Calu3 (cell line): Measurements from ENCODE around the gene ALDH3B2. TPM values are rescaled to one million over a fixed set of nuclear protein-coding genes. Genes with fewer than 3 reads are reported as not detected.
A peak's percentile ranks its signal among the peaks of the same experiment; 100 is the strongest.
"Not testable (repeated sequence)": the region's sequence is repeated elsewhere in the genome, so short reads cannot be mapped to it uniquely, and the experiment has no call there.

Source experiments
- Bru-seq: library from RNA; stranded (reverse); fragments of 400-500 nt; gene quantifications from one replicate; lab custom pipeline; 2021; lab: Mats Ljungman, UMichigan
- BruChase-seq, 2 experiments: library from RNA; stranded (reverse); fragments of 400-500 nt; gene quantifications; one replicate each; lab custom pipeline; 2021; lab: Mats Ljungman, UMichigan
- BruUV-seq: library from RNA; stranded (reverse); fragments of 400-500 nt; replicated peaks from 2 replicates; lab custom pipeline; 2021; lab: Mats Ljungman, UMichigan
- CTCF ChIA-PET: fragments of 300-600 bp; sonication (Branson Sonifier 250); formaldehyde crosslinking; loops from one replicate; lab custom pipeline; 2022; ENCODE audit warnings: antibody characterized with exemption; lab: Charles Lee
- DNase-seq: peaks from one replicate; pipeline ENCODE4 v3.0.0; 2022
- H3K27ac Mint-ChIP-seq: one replicate; pipeline ENCODE4 v1.8.0; 2022; ENCODE audit warnings: mixed read lengths; ENCODE audit not compliant: unreplicated experiment
- H3K27me3 Mint-ChIP-seq: one replicate; pipeline ENCODE4 v1.8.0; 2022; ENCODE audit warnings: mixed read lengths; ENCODE audit not compliant: unreplicated experiment
- H3K36me3 Mint-ChIP-seq: one replicate; pipeline ENCODE4 v1.8.0; 2022; ENCODE audit warnings: mild to moderate bottlenecking, moderate library complexity, mixed read lengths; ENCODE audit not compliant: insufficient read depth, unreplicated experiment
- H3K4me1 Mint-ChIP-seq: one replicate; pipeline ENCODE4 v1.8.0; 2022; ENCODE audit warnings: mild to moderate bottlenecking, low read depth, mixed read lengths; ENCODE audit not compliant: unreplicated experiment
- H3K4me3 Mint-ChIP-seq: one replicate; pipeline ENCODE4 v1.8.0; 2022; ENCODE audit warnings: mild to moderate bottlenecking, low read depth, moderate library complexity, mixed read lengths; ENCODE audit not compliant: unreplicated experiment
- H3K9me3 Mint-ChIP-seq: one replicate; pipeline ENCODE4 v1.8.0; 2022; ENCODE audit warnings: low read depth, mixed read lengths; ENCODE audit not compliant: unreplicated experiment
- intact Hi-C: fragments of 100-400 bp; cut with micrococcal nuclease; formaldehyde crosslinking; loops from one replicate; pipeline ENCODE4 v1.10.0; 2022; ENCODE audit not compliant: unreplicated experiment
- long read RNA-seq: library from polyadenylated mRNA; stranded (forward); transcript quantifications from one replicate; pipeline ENCODE4 v2.0.0, GENCODE V29; 2022
- total RNA-seq: library from RNA; stranded (reverse); gene quantifications from 2 replicates; pipeline ENCODE4 v1.2.3, GENCODE V29; 2022
- TF ChIP-seq, protein P1 (sequence below): fragments of 200-600 bp; IDR thresholded peaks from one replicate; pipeline ENCODE4 v1.8.0; 2022; ENCODE audit warnings: antibody characterized with exemption; ENCODE audit not compliant: unreplicated experiment

The ALDH3B2 gene
- total RNA-seq (2.4 and 2.9 TPM in 2 replicates), Bru-seq, nascent RNA (percentile 22 among the genes with signal in this experiment), BruChase-seq, experiment 1, labeled RNA remaining after a 6-hour chase (percentile 28 among the genes with signal in this experiment), BruChase-seq, experiment 2, labeled RNA remaining after a 2-hour chase (percentile 21 among the genes with signal in this experiment)
- long read RNA-seq, partial matches to known transcripts = 0 of 9 reads
- long read RNA-seq, other reads (novel, unspliced or antisense) = 7 of 9 reads

DNA sequence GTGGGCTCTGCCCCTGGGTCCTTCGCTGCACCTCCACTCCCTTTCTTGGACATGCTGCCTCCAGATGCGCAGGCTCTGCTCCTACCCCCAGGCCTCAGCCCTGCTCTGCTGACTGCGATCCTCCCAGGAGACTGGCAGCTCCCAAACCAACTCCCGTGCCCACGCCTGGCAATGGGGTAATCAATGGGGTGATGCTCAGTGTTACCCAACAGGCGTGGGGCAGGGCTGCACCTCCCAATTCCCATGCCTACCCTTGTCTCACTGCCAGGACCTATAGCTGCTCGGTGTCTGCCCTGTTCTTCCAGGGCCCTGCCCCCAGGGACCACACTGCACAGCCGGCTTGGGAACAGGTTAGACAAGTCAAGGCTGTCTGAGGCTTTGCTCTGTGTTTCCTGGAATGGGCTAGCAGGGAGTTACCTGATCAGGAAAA, at the start of gene ALDH3B2:
Gene ALDH3B2, minus strand, starts transcription at position 182 of the 430 bp plus-strand sequence. CDS start 7,688 bp downstream, outside the sequence.
- Mint-ChIP-seq H3K27ac (peak within 1 kb of the TSS; percentile 71), H3K9me3 (no peaks in the 10 kb centered on the region), H3K4me3 (peak within 1 kb of the TSS; percentile 56), H3K4me1 (peaks cover 21% of the 10 kb centered on the region), H3K27me3 (no peaks in the 10 kb centered on the region), H3K36me3 (peaks cover 13% of the 10 kb centered on the region)
- CTCF ChIA-PET = interaction anchor here (2.1 kb wide), 1 partner anchor 15 kb away, joined by 9 read pairs; no protein-coding TSS in a partner anchor
- TF ChIP-seq, protein P1, sequence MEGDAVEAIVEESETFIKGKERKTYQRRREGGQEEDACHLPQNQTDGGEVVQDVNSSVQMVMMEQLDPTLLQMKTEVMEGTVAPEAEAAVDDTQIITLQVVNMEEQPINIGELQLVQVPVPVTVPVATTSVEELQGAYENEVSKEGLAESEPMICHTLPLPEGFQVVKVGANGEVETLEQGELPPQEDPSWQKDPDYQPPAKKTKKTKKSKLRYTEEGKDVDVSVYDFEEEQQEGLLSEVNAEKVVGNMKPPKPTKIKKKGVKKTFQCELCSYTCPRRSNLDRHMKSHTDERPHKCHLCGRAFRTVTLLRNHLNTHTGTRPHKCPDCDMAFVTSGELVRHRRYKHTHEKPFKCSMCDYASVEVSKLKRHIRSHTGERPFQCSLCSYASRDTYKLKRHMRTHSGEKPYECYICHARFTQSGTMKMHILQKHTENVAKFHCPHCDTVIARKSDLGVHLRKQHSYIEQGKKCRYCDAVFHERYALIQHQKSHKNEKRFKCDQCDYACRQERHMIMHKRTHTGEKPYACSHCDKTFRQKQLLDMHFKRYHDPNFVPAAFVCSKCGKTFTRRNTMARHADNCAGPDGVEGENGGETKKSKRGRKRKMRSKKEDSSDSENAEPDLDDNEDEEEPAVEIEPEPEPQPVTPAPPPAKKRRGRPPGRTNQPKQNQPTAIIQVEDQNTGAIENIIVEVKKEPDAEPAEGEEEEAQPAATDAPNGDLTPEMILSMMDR = no peak
- DNase-seq = peak; percentile 88
- intact Hi-C loops = loop anchor here (1.0 kb wide), 1 partner anchor 16 kb away; no protein-coding TSS in a partner anchor
- BruUV-seq = no TSS peak

GRCh38 chr11:67723036-67723435, 48.6 kb upstream of the ALDH3B2 start:
- BruUV-seq, DNase-seq, H3K4me3 Mint-ChIP-seq, H3K27ac Mint-ChIP-seq, CTCF ChIA-PET, intact Hi-C loops, H3K9me3 Mint-ChIP-seq: not testable (repeated sequence)
- peaks cover 12% of the 10 kb centered on the region for H3K36me3 Mint-ChIP-seq
- H3K27me3 Mint-ChIP-seq = peaks cover 46% of the 10 kb centered on the region
- H3K4me1 Mint-ChIP-seq = peaks cover 15% of the 10 kb centered on the region

DNA sequence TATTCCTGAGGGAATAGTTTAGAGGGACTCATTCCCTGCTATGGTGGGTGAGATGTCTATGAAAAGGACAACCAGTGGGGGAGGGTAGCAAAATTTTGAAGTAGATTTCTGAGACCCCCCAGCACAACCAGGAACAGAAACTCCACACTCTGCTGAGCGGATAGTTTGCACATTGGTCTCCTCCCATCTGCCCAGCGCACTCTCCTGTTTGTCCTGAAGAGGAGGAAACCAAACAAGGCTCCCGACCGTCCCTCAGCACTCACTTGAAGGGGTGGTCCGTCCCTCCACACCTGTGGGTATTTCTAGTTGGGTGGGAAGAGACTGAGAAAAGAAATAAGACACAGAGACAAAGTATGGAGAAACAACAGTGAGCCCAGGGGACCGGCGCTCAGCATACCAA, 41.8 kb upstream of the ALDH3B2 start:
- intact Hi-C loops, H3K27ac Mint-ChIP-seq, DNase-seq, H3K36me3 Mint-ChIP-seq, H3K4me1 Mint-ChIP-seq, H3K9me3 Mint-ChIP-seq, H3K4me3 Mint-ChIP-seq, BruUV-seq, CTCF ChIA-PET: not testable (repeated sequence)
- H3K27me3 Mint-ChIP-seq = peaks cover 37% of the 10 kb centered on the region

DNA sequence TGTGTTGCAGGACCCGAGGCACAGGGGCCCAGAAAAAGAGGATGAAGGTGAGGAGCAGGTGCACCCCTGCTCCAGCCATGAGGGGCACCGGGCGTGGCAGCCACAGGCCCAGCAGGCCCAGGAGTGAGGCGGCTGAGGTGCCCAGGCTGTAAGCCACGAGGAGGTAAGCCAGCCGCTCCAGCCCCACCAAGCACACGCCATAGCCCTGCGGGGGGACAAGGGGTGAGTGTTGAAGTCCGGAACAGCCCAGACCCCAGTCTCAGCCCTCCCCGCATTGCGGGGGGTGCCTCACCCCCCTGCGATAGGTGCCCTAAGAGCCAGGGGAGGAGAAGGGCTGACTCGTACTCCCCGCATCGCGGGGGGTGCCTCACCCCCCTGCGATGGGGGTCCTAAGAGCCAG, 41.4 kb upstream of the ALDH3B2 start:
- H3K9me3 Mint-ChIP-seq, H3K27ac Mint-ChIP-seq, intact Hi-C loops, H3K36me3 Mint-ChIP-seq, H3K4me1 Mint-ChIP-seq, CTCF ChIA-PET, H3K4me3 Mint-ChIP-seq, BruUV-seq, DNase-seq: not testable (repeated sequence)
- H3K27me3 Mint-ChIP-seq = peaks cover 35% of the 10 kb centered on the region

DNA sequence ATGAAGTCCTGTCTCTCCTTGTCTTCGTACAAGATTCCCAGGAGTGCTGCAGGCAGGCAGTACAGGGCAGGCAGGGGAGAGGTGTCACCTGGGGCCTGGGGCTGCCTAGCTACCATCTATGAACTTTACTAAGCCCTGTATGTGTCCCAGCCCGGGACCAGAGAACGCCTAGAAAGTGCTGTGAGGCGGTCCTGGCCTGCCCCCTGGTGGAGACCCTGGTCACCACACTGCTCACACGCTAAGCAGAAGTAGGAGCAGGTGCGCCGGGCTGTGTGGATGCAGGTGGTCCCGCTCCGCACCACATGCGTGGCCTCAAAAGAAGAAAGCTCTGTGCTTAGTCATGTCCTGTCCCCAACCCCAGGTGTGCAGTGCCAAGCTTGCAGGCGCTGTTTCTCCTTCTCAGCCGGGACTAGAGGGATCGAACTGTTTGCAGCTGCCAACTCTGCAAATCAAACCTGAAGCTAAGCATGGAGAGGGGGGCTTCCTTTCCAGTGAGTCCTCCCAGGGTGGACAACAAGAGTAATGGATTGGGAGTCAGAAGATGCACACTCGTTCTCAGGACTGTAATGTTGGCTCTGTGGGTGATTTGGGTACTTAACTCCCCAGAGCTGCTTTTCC, 39.6 kb upstream of the ALDH3B2 start:
- H3K4me1 Mint-ChIP-seq, intact Hi-C loops, BruUV-seq, H3K4me3 Mint-ChIP-seq, H3K36me3 Mint-ChIP-seq, H3K9me3 Mint-ChIP-seq, H3K27ac Mint-ChIP-seq: not testable (repeated sequence)
- CTCF ChIA-PET = interaction anchor here (0.6 kb wide), 1 partner anchor 84 kb away, joined by 3 read pairs; no protein-coding TSS in a partner anchor
- TF ChIP-seq, protein P1 = peak; percentile 58
- DNase-seq = peak; percentile 67
- H3K27me3 Mint-ChIP-seq = peaks cover 17% of the 10 kb centered on the region

GRCh38 chr11:67711676-67712075, 37.3 kb upstream of the ALDH3B2 start:
- peak overlapping the region; percentile 65 for H3K4me3 Mint-ChIP-seq
- H3K4me1 Mint-ChIP-seq, H3K9me3 Mint-ChIP-seq, H3K36me3 Mint-ChIP-seq, BruUV-seq, H3K27ac Mint-ChIP-seq, DNase-seq, CTCF ChIA-PET, intact Hi-C loops, H3K27me3 Mint-ChIP-seq: not testable (repeated sequence)

- H3K27me3 Mint-ChIP-seq, H3K27ac Mint-ChIP-seq, CTCF ChIA-PET, BruUV-seq, H3K9me3 Mint-ChIP-seq, intact Hi-C loops, H3K36me3 Mint-ChIP-seq, H3K4me1 Mint-ChIP-seq, DNase-seq: not testable (repeated sequence)
- peak overlapping the region; percentile 65 for H3K4me3 Mint-ChIP-seq
These were observed 36.8 kb upstream of the ALDH3B2 start for GRCh38 chr11:67711212-67711611.

DNA sequence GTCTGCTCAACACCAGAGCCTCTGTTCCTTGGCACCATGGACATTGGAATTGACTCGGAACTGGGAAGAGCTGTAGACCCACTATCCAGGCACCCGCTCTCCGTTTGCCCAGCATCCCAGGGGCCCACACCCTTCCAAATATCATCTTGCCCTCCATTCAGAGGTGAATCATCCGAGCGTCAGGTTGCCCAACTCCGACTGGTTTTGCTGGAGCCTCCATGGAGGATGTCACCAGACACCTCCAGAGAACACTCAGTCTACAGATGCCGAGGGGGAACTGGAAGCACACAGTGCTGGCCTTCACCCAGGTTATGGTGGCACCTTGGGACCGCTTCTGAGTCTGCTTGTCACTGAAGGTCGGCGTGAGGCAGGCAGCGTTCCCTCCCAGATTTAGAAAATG, 35.4 kb upstream of the ALDH3B2 start:
- H3K4me1 Mint-ChIP-seq, intact Hi-C loops, H3K4me3 Mint-ChIP-seq, H3K36me3 Mint-ChIP-seq, CTCF ChIA-PET, BruUV-seq, H3K9me3 Mint-ChIP-seq, H3K27me3 Mint-ChIP-seq, H3K27ac Mint-ChIP-seq, DNase-seq: not testable (repeated sequence)
